GM12875 (cell line): Measurements from ENCODE around the gene CORO1C.
A peak's percentile ranks its signal among the peaks of the same experiment; 100 is the strongest.

Experiments used
- H3K4me3 ChIP-seq: one replicate; pipeline ENCODE4 v1.5.1; 2011; ENCODE audit warnings: low read depth, low read length, control low read depth
- CTCF ChIP-seq: IDR thresholded peaks from 2 replicates; pipeline ENCODE4 v1.5.1; 2011; ENCODE audit warnings: low read depth, mild to moderate bottlenecking, control low read depth, inconsistent platforms, low read length, moderate library complexity, borderline replicate concordance; ENCODE audit not compliant: insufficient read depth

The CORO1C gene

GRCh38 chr12:108729612-108730364 lies 1.5 kb downstream of the CORO1C start:
- H3K4me3 ChIP-seq = peak overlapping the region; percentile 92
- no peak for TF ChIP-seq CTCF

GRCh38 chr12:108728820-108729611 lies 2.3 kb downstream of the CORO1C start:
- TF ChIP-seq CTCF = no peak
- no peak overlapping the region for H3K4me3 ChIP-seq

- no peak for TF ChIP-seq CTCF
- H3K4me3 ChIP-seq = no peak overlapping the region
Observed at GRCh38 chr12:108727868-108728735, 3.2 kb downstream of the CORO1C start.

GRCh38 chr12:108727161-108727560 lies 4.2 kb downstream of the CORO1C start:
- no peak overlapping the region for H3K4me3 ChIP-seq
- no peak for TF ChIP-seq CTCF

- TF ChIP-seq CTCF = no peak
Observed at GRCh38 chr12:108724890-108725151, 6.5 kb downstream of the CORO1C start.

GRCh38 chr12:108724054-108724889 lies 7.0 kb downstream of the CORO1C start:
- TF ChIP-seq CTCF = no peak

More at GRCh38 chr12:108724890-108725151, 6.5 kb downstream of the CORO1C start:
- H3K4me3 ChIP-seq = no peak overlapping the region

More at GRCh38 chr12:108724054-108724889, 7.0 kb downstream of the CORO1C start:
- H3K4me3 ChIP-seq = no peak overlapping the region
